Measurements from ENCODE around the gene DENND1B. TPM values are rescaled to one million over a fixed set of nuclear protein-coding genes. Genes with fewer than 3 reads are reported as not detected.

DENND1B gene
- total and polyA plus RNA-seq, 9 donors = 3.1 to 8.9 (median 4.7) TPM

- Histone ChIP-seq H3K36me3 (ENCODE audit: control insufficient read depth, insufficient read depth, low read length) (no peaks in the 10 kb centered on the region), H3K4me1 (ENCODE audit: control insufficient read depth, insufficient read depth, low read length) (no peaks in the 10 kb centered on the region), H3K27me3 (ENCODE audit: control insufficient read depth, insufficient read depth, low read length) (no peaks in the 10 kb centered on the region), H3K4me3 (ENCODE audit: low read length) (no peak overlapping the region), H3K9me3 (replicated peaks; ENCODE audit: control insufficient read depth, low read depth, low read length) (no peaks in the 10 kb centered on the region), H3K27ac (ENCODE audit: low read length) (no peak overlapping the region)
- WGBS (ENCODE audit: insufficient coverage) = no CpG with 5 or more reads among the region's 1 CpG
- DNase-seq = no peak
Observed at GRCh38 chr1:197744979-197745378, 30.3 kb downstream of the DENND1B start.

- H3K27ac ChIP-seq (ENCODE audit: low read length) = no peak overlapping the region
- H3K4me3 ChIP-seq (ENCODE audit: low read length) = no peak overlapping the region
- no peaks in the 10 kb centered on the region for H3K4me1 ChIP-seq (ENCODE audit: control insufficient read depth, insufficient read depth, low read length)
- no peaks in the 10 kb centered on the region for H3K9me3 ChIP-seq (replicated peaks; ENCODE audit: control insufficient read depth, low read depth, low read length)
- 92% methylated on average over 2 of the region's 2 CpGs for WGBS (ENCODE audit: insufficient coverage)
- H3K27me3 ChIP-seq (ENCODE audit: control insufficient read depth, insufficient read depth, low read length) = no peaks in the 10 kb centered on the region
- DNase-seq = no peak
- H3K36me3 ChIP-seq (ENCODE audit: control insufficient read depth, insufficient read depth, low read length) = no peaks in the 10 kb centered on the region
Observed at GRCh38 chr1:197743578-197743977, 31.7 kb downstream of the DENND1B start.

GRCh38 chr1:197740992-197741391, 34.3 kb downstream of the DENND1B start:
- no peaks in the 10 kb centered on the region for H3K36me3 ChIP-seq (ENCODE audit: control insufficient read depth, insufficient read depth, low read length)
- no peak for DNase-seq
- no CpG with 5 or more reads among the region's 2 CpGs for WGBS (ENCODE audit: insufficient coverage)

GRCh38 chr1:197738927-197739326, 36.4 kb downstream of the DENND1B start:
- DNase-seq = no peak
- H3K27ac ChIP-seq (ENCODE audit: low read length) = no peak overlapping the region
- H3K27me3 ChIP-seq (ENCODE audit: control insufficient read depth, insufficient read depth, low read length) = no peaks in the 10 kb centered on the region
- WGBS (ENCODE audit: insufficient coverage) = no CpG with 5 or more reads among the region's 1 CpG
- no peaks in the 10 kb centered on the region for H3K9me3 ChIP-seq (replicated peaks; ENCODE audit: control insufficient read depth, low read depth, low read length)
- H3K4me1 ChIP-seq (ENCODE audit: control insufficient read depth, insufficient read depth, low read length) = no peaks in the 10 kb centered on the region
- no peaks in the 10 kb centered on the region for H3K36me3 ChIP-seq (ENCODE audit: control insufficient read depth, insufficient read depth, low read length)
- no peak overlapping the region for H3K4me3 ChIP-seq (ENCODE audit: low read length)

More at GRCh38 chr1:197740992-197741391, 34.3 kb downstream of the DENND1B start:
- Histone ChIP-seq H3K4me3 (ENCODE audit: low read length) (no peak overlapping the region), H3K27me3 (ENCODE audit: control insufficient read depth, insufficient read depth, low read length) (no peaks in the 10 kb centered on the region), H3K27ac (ENCODE audit: low read length) (no peak overlapping the region), H3K4me1 (ENCODE audit: control insufficient read depth, insufficient read depth, low read length) (no peaks in the 10 kb centered on the region), H3K9me3 (replicated peaks; ENCODE audit: control insufficient read depth, low read depth, low read length) (no peaks in the 10 kb centered on the region)

- Histone ChIP-seq H3K9me3 (replicated peaks; ENCODE audit: control insufficient read depth, low read depth, low read length) (no peaks in the 10 kb centered on the region), H3K27ac (ENCODE audit: low read length) (no peak overlapping the region), H3K4me3 (ENCODE audit: low read length) (no peak overlapping the region), H3K4me1 (ENCODE audit: control insufficient read depth, insufficient read depth, low read length) (no peaks in the 10 kb centered on the region), H3K27me3 (ENCODE audit: control insufficient read depth, insufficient read depth, low read length) (no peaks in the 10 kb centered on the region), H3K36me3 (ENCODE audit: control insufficient read depth, insufficient read depth, low read length) (no peaks in the 10 kb centered on the region)
- DNase-seq = no peak
- WGBS (ENCODE audit: insufficient coverage) = 80% methylated on average over 1 of the region's 1 CpG
Observed at GRCh38 chr1:197737916-197738315, 37.4 kb downstream of the DENND1B start.

- Histone ChIP-seq H3K4me1 (ENCODE audit: control insufficient read depth, insufficient read depth, low read length) (no peaks in the 10 kb centered on the region), H3K9me3 (replicated peaks; ENCODE audit: control insufficient read depth, low read depth, low read length) (no peaks in the 10 kb centered on the region), H3K27me3 (ENCODE audit: control insufficient read depth, insufficient read depth, low read length) (no peaks in the 10 kb centered on the region), H3K27ac (ENCODE audit: low read length) (no peak overlapping the region), H3K4me3 (ENCODE audit: low read length) (no peak overlapping the region), H3K36me3 (ENCODE audit: control insufficient read depth, insufficient read depth, low read length) (no peaks in the 10 kb centered on the region)
- 80% methylated on average over 1 of the region's 1 CpG for WGBS (ENCODE audit: insufficient coverage)
- DNase-seq = no peak
Observed at GRCh38 chr1:197736685-197737084, 38.6 kb downstream of the DENND1B start.

GRCh38 chr1:197735461-197735860, 39.8 kb downstream of the DENND1B start:
- H3K27me3 ChIP-seq (ENCODE audit: control insufficient read depth, insufficient read depth, low read length) = no peaks in the 10 kb centered on the region
- no peak overlapping the region for H3K4me3 ChIP-seq (ENCODE audit: low read length)
- 91% methylated on average over 14 of the region's 16 CpGs for WGBS (ENCODE audit: insufficient coverage)
- no peak for DNase-seq
- no peak overlapping the region for H3K27ac ChIP-seq (ENCODE audit: low read length)
- H3K36me3 ChIP-seq (ENCODE audit: control insufficient read depth, insufficient read depth, low read length) = no peaks in the 10 kb centered on the region
- H3K4me1 ChIP-seq (ENCODE audit: control insufficient read depth, insufficient read depth, low read length) = no peaks in the 10 kb centered on the region
- no peaks in the 10 kb centered on the region for H3K9me3 ChIP-seq (replicated peaks; ENCODE audit: control insufficient read depth, low read depth, low read length)

- no peak overlapping the region for H3K4me3 ChIP-seq (ENCODE audit: low read length)
- no peak overlapping the region for H3K27ac ChIP-seq (ENCODE audit: low read length)
- H3K9me3 ChIP-seq (replicated peaks; ENCODE audit: control insufficient read depth, low read depth, low read length) = no peaks in the 10 kb centered on the region
- DNase-seq = no peak
- no peaks in the 10 kb centered on the region for H3K36me3 ChIP-seq (ENCODE audit: control insufficient read depth, insufficient read depth, low read length)
- no peaks in the 10 kb centered on the region for H3K4me1 ChIP-seq (ENCODE audit: control insufficient read depth, insufficient read depth, low read length)
- no peaks in the 10 kb centered on the region for H3K27me3 ChIP-seq (ENCODE audit: control insufficient read depth, insufficient read depth, low read length)
- WGBS (ENCODE audit: insufficient coverage) = 75% methylated on average over 4 of the region's 5 CpGs
Observed at GRCh38 chr1:197733324-197733723, 42.0 kb downstream of the DENND1B start.

GRCh38 chr1:197732187-197732586, 43.1 kb downstream of the DENND1B start:
- H3K27me3 ChIP-seq (ENCODE audit: control insufficient read depth, insufficient read depth, low read length) = no peaks in the 10 kb centered on the region
- WGBS (ENCODE audit: insufficient coverage) = 100% methylated on average over 1 of the region's 2 CpGs
- DNase-seq = no peak
- H3K4me3 ChIP-seq (ENCODE audit: low read length) = no peak overlapping the region
- H3K27ac ChIP-seq (ENCODE audit: low read length) = no peak overlapping the region
- no peaks in the 10 kb centered on the region for H3K36me3 ChIP-seq (ENCODE audit: control insufficient read depth, insufficient read depth, low read length)
- no peaks in the 10 kb centered on the region for H3K9me3 ChIP-seq (replicated peaks; ENCODE audit: control insufficient read depth, low read depth, low read length)
- no peaks in the 10 kb centered on the region for H3K4me1 ChIP-seq (ENCODE audit: control insufficient read depth, insufficient read depth, low read length)

GRCh38 chr1:197731449-197731848, 43.8 kb downstream of the DENND1B start:
- H3K36me3 ChIP-seq (ENCODE audit: control insufficient read depth, insufficient read depth, low read length) = no peaks in the 10 kb centered on the region
- peaks cover under 1% of the 10 kb centered on the region for H3K9me3 ChIP-seq (replicated peaks; ENCODE audit: control insufficient read depth, low read depth, low read length)
- DNase-seq = no peak
- WGBS (ENCODE audit: insufficient coverage) = 100% methylated on average over 2 of the region's 3 CpGs
- H3K4me1 ChIP-seq (ENCODE audit: control insufficient read depth, insufficient read depth, low read length) = no peaks in the 10 kb centered on the region
- H3K4me3 ChIP-seq (ENCODE audit: low read length) = no peak overlapping the region
- no peaks in the 10 kb centered on the region for H3K27me3 ChIP-seq (ENCODE audit: control insufficient read depth, insufficient read depth, low read length)
- no peak overlapping the region for H3K27ac ChIP-seq (ENCODE audit: low read length)

- Histone ChIP-seq H3K27ac (ENCODE audit: low read length) (no peak overlapping the region), H3K36me3 (ENCODE audit: control insufficient read depth, insufficient read depth, low read length) (no peaks in the 10 kb centered on the region), H3K4me1 (ENCODE audit: control insufficient read depth, insufficient read depth, low read length) (no peaks in the 10 kb centered on the region), H3K27me3 (ENCODE audit: control insufficient read depth, insufficient read depth, low read length) (no peaks in the 10 kb centered on the region), H3K4me3 (ENCODE audit: low read length) (no peak overlapping the region), H3K9me3 (replicated peaks; ENCODE audit: control insufficient read depth, low read depth, low read length) (peaks cover 15% of the 10 kb centered on the region)
- no peak for DNase-seq
- no CpG with 5 or more reads among the region's 3 CpGs for WGBS (ENCODE audit: insufficient coverage)
Observed at GRCh38 chr1:197725976-197726375, 49.3 kb downstream of the DENND1B start.
